ENCODE data around the gene SORL1. TPM values are rescaled to one million over a fixed set of nuclear protein-coding genes. Genes with fewer than 3 reads are reported as not detected.
A peak's percentile ranks its signal among the peaks of the same experiment; 100 is the strongest.

Gene SORL1
- total and polyA plus RNA-seq, 2 of the 13 experiments (the other 11 are each of a cell fraction or from before 2014, with no cell fraction given), result 21.3 to 148 TPM

GRCh38 chr11:121560236-121560635 is 108.1 kb downstream of the SORL1 start (continued):
- TF ChIP-seq RERE (CRISPR knock-in tag; IDR thresholded peaks at IDR 0.05; ENCODE audit: low read depth) (no peak), ZMYM4 (CRISPR knock-in tag; IDR thresholded peaks at IDR 0.05) (no peak), GFI1 (CRISPR knock-in tag; IDR thresholded peaks at IDR 0.05; ENCODE audit: borderline replicate concordance) (0 out of 2 replicates have a peak, but pooled peaks have one; percentile 28), POGK (CRISPR knock-in tag; conservative IDR thresholded peaks at IDR 0.05) (no peak), E2F5 (CRISPR knock-in tag; conservative IDR thresholded peaks at IDR 0.05) (no peak), ETV5 (CRISPR knock-in tag; IDR thresholded peaks at IDR 0.05; ENCODE audit: borderline replicate concordance) (no peak), TRIM24 (CRISPR knock-in tag; IDR thresholded peaks at IDR 0.05) (no peak)

All from HepG2 (cell line).